Measurements from ENCODE around the gene AEBP1. TPM values are rescaled to one million over a fixed set of nuclear protein-coding genes. Genes with fewer than 3 reads are reported as not detected.

AEBP1 gene
- total RNA-seq, 1 experiment from 2014 or later: 30.1 TPM

GRCh38 chr7:44104860-44105771 is 971 bp downstream of the AEBP1 start:
- H3K9me3 ChIP-seq (ENCODE audit: low read depth, low read length, poor library complexity, severe bottlenecking): no peaks in the 10 kb centered on the region
- TF ChIP-seq CTCF (conservative IDR thresholded peaks at IDR 0.05; ENCODE audit: low read depth, low read length) (no peak), EZH2 (IDR thresholded peaks at IDR 0.05; ENCODE audit: borderline replicate concordance, low read depth, low read length, poor library complexity, severe bottlenecking) (no peak)
- ChIA-PET POLR2A (ENCODE audit: low non-redundant PET) (interaction anchor here (0.6 kb wide), 1 partner anchor 37 kb away, joined by 3 read pairs; no protein-coding TSS in a partner anchor), CTCF (no interaction called here)
- H3K27ac ChIP-seq (ENCODE audit: low read depth, low read length, poor library complexity, severe bottlenecking): peak overlapping the region; percentile 76
- peak overlapping the region; percentile 71 for H3K4me3 ChIP-seq (ENCODE audit: low read depth, low read length, poor library complexity, severe bottlenecking)
- BruUV-seq (replicated peaks): no TSS peak
- H3K27me3 ChIP-seq (replicated peaks; ENCODE audit: insufficient read depth, low read depth, low read length, poor library complexity): no peaks in the 10 kb centered on the region
- intact Hi-C loops (cut with micrococcal nuclease; ENCODE audit: unreplicated experiment): no loop called here
- H3K4me1 ChIP-seq (ENCODE audit: insufficient read depth, low read length, poor library complexity, severe bottlenecking): peaks cover 9% of the 10 kb centered on the region
- H3K36me3 ChIP-seq (ENCODE audit: insufficient read depth, low read length, poor library complexity, severe bottlenecking): no peaks in the 10 kb centered on the region
- DNase-seq (ENCODE audit: low spot score): no peak

GRCh38 chr7:44105832-44106231 is 1.7 kb downstream of the AEBP1 start:
- no peaks in the 10 kb centered on the region for H3K9me3 ChIP-seq (ENCODE audit: low read depth, low read length, poor library complexity, severe bottlenecking)
- no peak overlapping the region for H3K4me3 ChIP-seq (ENCODE audit: low read depth, low read length, poor library complexity, severe bottlenecking)
- no TSS peak for BruUV-seq (replicated peaks)
- CTCF ChIA-PET: no interaction called here
- peaks cover 9% of the 10 kb centered on the region for H3K4me1 ChIP-seq (ENCODE audit: insufficient read depth, low read length, poor library complexity, severe bottlenecking)
- no peak for TF ChIP-seq EZH2 (IDR thresholded peaks at IDR 0.05; ENCODE audit: borderline replicate concordance, low read depth, low read length, poor library complexity, severe bottlenecking)
- no peak for TF ChIP-seq CTCF (conservative IDR thresholded peaks at IDR 0.05; ENCODE audit: low read depth, low read length)
- POLR2A ChIA-PET (ENCODE audit: low non-redundant PET): no interaction called here
- DNase-seq (ENCODE audit: low spot score): no peak
- intact Hi-C loops (cut with micrococcal nuclease; ENCODE audit: unreplicated experiment): no loop called here
- H3K27me3 ChIP-seq (replicated peaks; ENCODE audit: insufficient read depth, low read depth, low read length, poor library complexity): no peaks in the 10 kb centered on the region
- H3K36me3 ChIP-seq (ENCODE audit: insufficient read depth, low read length, poor library complexity, severe bottlenecking): no peaks in the 10 kb centered on the region
- peak overlapping the region; percentile 14 for H3K27ac ChIP-seq (ENCODE audit: low read depth, low read length, poor library complexity, severe bottlenecking)

DNA sequence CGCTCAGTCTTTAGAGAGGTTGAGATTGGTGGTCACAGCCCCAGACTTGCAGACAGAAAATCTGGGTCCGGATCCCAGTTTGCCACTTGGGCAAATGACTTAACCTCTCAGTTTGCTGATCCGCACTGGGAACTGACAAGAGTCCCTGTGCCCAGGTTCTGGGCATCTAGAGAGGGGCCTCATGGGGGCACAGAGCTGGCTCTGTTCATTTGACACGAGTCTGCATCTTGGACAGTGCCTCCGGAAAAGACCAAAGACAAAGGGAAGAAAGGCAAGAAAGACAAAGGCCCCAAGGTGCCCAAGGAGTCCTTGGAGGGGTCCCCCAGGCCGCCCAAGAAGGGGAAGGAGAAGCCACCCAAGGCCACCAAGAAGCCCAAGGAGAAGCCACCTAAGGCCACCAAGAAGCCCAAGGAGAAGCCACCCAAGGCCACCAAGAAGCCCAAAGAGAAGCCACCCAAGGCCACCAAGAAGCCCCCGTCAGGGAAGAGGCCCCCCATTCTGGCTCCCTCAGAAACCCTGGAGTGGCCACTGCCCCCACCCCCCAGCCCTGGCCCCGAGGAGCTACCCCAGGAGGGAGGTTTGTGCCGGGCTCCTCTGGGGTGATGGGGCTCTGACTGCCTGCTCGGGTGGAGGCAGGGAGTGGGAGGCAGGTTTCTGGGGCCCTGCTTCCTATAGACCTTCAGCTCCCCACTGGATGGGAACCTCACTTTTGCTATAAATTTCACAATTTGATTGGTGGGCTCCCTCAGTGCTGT is 2.3 kb downstream of the AEBP1 start:
- no peaks in the 10 kb centered on the region for H3K9me3 ChIP-seq (ENCODE audit: low read depth, low read length, poor library complexity, severe bottlenecking)
- no peak for DNase-seq (ENCODE audit: low spot score)
- no TSS peak for BruUV-seq (replicated peaks)
- no peaks in the 10 kb centered on the region for H3K36me3 ChIP-seq (ENCODE audit: insufficient read depth, low read length, poor library complexity, severe bottlenecking)
- H3K27me3 ChIP-seq (replicated peaks; ENCODE audit: insufficient read depth, low read depth, low read length, poor library complexity): no peaks in the 10 kb centered on the region
- intact Hi-C loops (cut with micrococcal nuclease; ENCODE audit: unreplicated experiment): no loop called here
- TF ChIP-seq EZH2 (IDR thresholded peaks at IDR 0.05; ENCODE audit: borderline replicate concordance, low read depth, low read length, poor library complexity, severe bottlenecking) (no peak), CTCF (conservative IDR thresholded peaks at IDR 0.05; ENCODE audit: low read depth, low read length) (no peak)
- H3K4me3 ChIP-seq (ENCODE audit: low read depth, low read length, poor library complexity, severe bottlenecking): no peak overlapping the region
- no peak overlapping the region for H3K27ac ChIP-seq (ENCODE audit: low read depth, low read length, poor library complexity, severe bottlenecking)
- peaks cover 9% of the 10 kb centered on the region for H3K4me1 ChIP-seq (ENCODE audit: insufficient read depth, low read length, poor library complexity, severe bottlenecking)
- CTCF ChIA-PET: no interaction called here
- POLR2A ChIA-PET (ENCODE audit: low non-redundant PET): no interaction called here

Data from A673 (cell line).